HepG2 (cell line): ENCODE data around the gene OMA1. TPM values are rescaled to one million over a fixed set of nuclear protein-coding genes. Genes with fewer than 3 reads are reported as not detected.

Source experiments
- ATAC-seq: fragments of 200-7000 bp; cut with Tn5 transposase; 3 replicates; pipeline ENCODE4 v1.9.1; 2020; ENCODE audit warnings: mild to moderate bottlenecking, moderate library complexity
- BruUV-seq: library from RNA; stranded (reverse); fragments of 400-500 nt; replicated peaks from 2 replicates; lab custom pipeline; 2021; lab: Mats Ljungman, UMichigan
- CTCF ChIA-PET: fragments of 300-600 bp; formaldehyde crosslinking; extraction: SDS; loops from one replicate; lab custom pipeline; 2021; ENCODE audit warnings: low total read pairs, inconsistent platforms, low intra/inter-chr PET ratio; lab: Yijun Ruan, JAX
- POLR2A ChIA-PET: fragments of 350-600 bp; sonication (Branson Sonifier 250); formaldehyde crosslinking; loops from one replicate; lab custom pipeline; 2020; ENCODE audit warnings: antibody characterized with exemption, inconsistent platforms; lab: Yijun Ruan, JAX
- DNase-seq: peaks from one replicate; pipeline ENCODE4 v3.0.0-alpha.2; 2015; ENCODE audit warnings: low spot score
- FAIRE-seq: peaks from 3 replicates; lab custom pipeline; 2011; peaks lifted over from hg19 to GRCh38; lab: Jason Lieb, UNC
- H2AFZ ChIP-seq: one replicate; pipeline ENCODE4 v1.6.1; 2011; ENCODE audit warnings: low read length, inconsistent platforms
- H3K27ac ChIP-seq: fragments of 300-600 bp; 3 replicates; pipeline ENCODE4 v1.8.0; 2011; ENCODE audit warnings: mixed run types, mild to moderate bottlenecking, mixed read lengths, low read length, inconsistent platforms; ENCODE audit not compliant: insufficient read depth; ENCODE audit errors: extremely low read length
- H3K27me3 ChIP-seq, 2 experiments: fragments of 200-600 bp in 1 of 2; 2 replicates in 1 of 2; 3 replicates in 1 of 2; pipeline versions ENCODE4 v1.6.0 to v1.8.0; 2011; ENCODE audit warnings: low read length in 2 of 2, mild to moderate bottlenecking in 2 of 2, moderate library complexity in 2 of 2, inconsistent platforms in 1 of 2; ENCODE audit not compliant: insufficient read depth in 2 of 2, control insufficient read depth in 1 of 2
- H3K36me3 ChIP-seq, 2 experiments: fragments of 200-600 bp in 1 of 2; replicated peaks in 1 of 2; 2 replicates in 1 of 2; 3 replicates in 1 of 2; pipeline versions ENCODE4 v1.5.1 to v1.8.0; 2011; ENCODE audit warnings: low read length in 2 of 2, inconsistent platforms in 1 of 2; ENCODE audit not compliant: insufficient read depth in 2 of 2, control insufficient read depth in 1 of 2
- H3K4me1 ChIP-seq: 2 replicates; pipeline ENCODE4 v1.5.1; 2012; ENCODE audit warnings: low read length, inconsistent platforms; ENCODE audit not compliant: insufficient read depth
- H3K4me2 ChIP-seq: 2 replicates; pipeline ENCODE4 v1.6.0; 2011; ENCODE audit warnings: low read depth, low read length, inconsistent platforms
- H3K4me3 ChIP-seq, 3 experiments: fragments of 200-600 bp in 1 of 3; sonication (generic), shearing (Covaris generic) in 1 of 3; replicated peaks in 1 of 3; 2 replicates each; pipeline ENCODE4 v1.5.1; 2011 to 2016; ENCODE audit warnings: low read length in 3 of 3, inconsistent platforms in 2 of 3, low read depth in 2 of 3, mild to moderate bottlenecking in 2 of 3, control low read depth in 1 of 3, mixed read lengths in 1 of 3; ENCODE audit not compliant: insufficient read depth in 1 of 3
- H3K79me2 ChIP-seq: one replicate; pipeline ENCODE4 v1.6.1; 2011; ENCODE audit warnings: low read length, inconsistent platforms; ENCODE audit not compliant: insufficient read depth
- H3K9ac ChIP-seq: 2 replicates; pipeline ENCODE4 v1.6.0; 2011; ENCODE audit warnings: mild to moderate bottlenecking, low read depth, low read length, inconsistent platforms; ENCODE audit not compliant: insufficient read depth
- H3K9me3 ChIP-seq: 2 replicates; pipeline ENCODE4 v1.5.1; 2012; ENCODE audit warnings: mild to moderate bottlenecking, low read length
- H4K20me1 ChIP-seq: 2 replicates; pipeline ENCODE4 v1.6.0; 2011; ENCODE audit warnings: inconsistent platforms, mild to moderate bottlenecking, low read length, moderate library complexity; ENCODE audit not compliant: insufficient read depth
- BCLAF1 ChIP-seq: fragments of 450-650 bp; IDR thresholded peaks from 2 replicates; pipeline ENCODE4 v1.6.1; 2017; ENCODE audit warnings: mild to moderate bottlenecking
- MTA3 ChIP-seq: sonication (generic); formaldehyde crosslinking; IDR thresholded peaks from 2 replicates; pipeline ENCODE4 v1.4.0; 2020; ENCODE audit warnings: missing genetic modification reagents
- PHF20 ChIP-seq: sonication (generic); formaldehyde crosslinking; IDR thresholded peaks from 2 replicates; pipeline ENCODE4 v1.5.0; 2020; ENCODE audit warnings: mild to moderate bottlenecking, missing genetic modification reagents
- PRDM4 ChIP-seq: sonication (generic); formaldehyde crosslinking; IDR thresholded peaks from 2 replicates; pipeline ENCODE4 v1.9.0; 2021; ENCODE audit warnings: missing genetic modification reagents, borderline replicate concordance
- TGIF2 ChIP-seq: IDR thresholded peaks from 2 replicates; pipeline ENCODE4 v1.6.1; 2016; ENCODE audit warnings: control low read depth, missing compliant biosample characterization
- ZBTB20 ChIP-seq: sonication (generic); formaldehyde crosslinking; IDR thresholded peaks from 2 replicates; pipeline ENCODE4 v1.8.1; 2023; ENCODE audit warnings: missing genetic modification reagents, low read depth, mild to moderate bottlenecking, borderline replicate concordance
- ZMAT3 ChIP-seq: sonication (generic); formaldehyde crosslinking; conservative IDR thresholded peaks from 2 replicates; pipeline ENCODE4 v1.7.0; 2021; ENCODE audit warnings: missing genetic modification reagents
- ZNF564 ChIP-seq: sonication (generic); formaldehyde crosslinking; IDR thresholded peaks from 2 replicates; pipeline ENCODE4 v1.8.1; 2023; ENCODE audit warnings: mild to moderate bottlenecking, missing genetic modification reagents
- ZSCAN9 ChIP-seq: IDR thresholded peaks from 2 replicates; pipeline ENCODE4 v1.6.1; 2016; ENCODE audit warnings: borderline replicate concordance
- WGBS: methylation state at CpG from one replicate; pipeline ENCODE4 v1.1.6; 2017; ENCODE audit warnings: low lambda C conversion rate; 5-methylcytosine and 5-hydroxymethylcytosine counted together
- in situ Hi-C: cut with HindIII; loops from 2 replicates; pipeline ENCODE4 v1.10.0; 2017; ENCODE audit warnings: low pct_unique_long_range_greater_than_20kb; ENCODE audit not compliant: extremely low pct_ligation_motif_present
- intact Hi-C: fragments of 100-400 bp; cut with micrococcal nuclease; formaldehyde crosslinking; loops from one replicate; pipeline ENCODE4 v1.10.0; 2022; ENCODE audit not compliant: unreplicated experiment
- polyA plus RNA-seq, 8 experiments: library from polyadenylated mRNA; depleted of rRNA in 3 of 8; stranded (reverse) in 7 of 8; unstranded in 1 of 8; fragments of >200 nt; fragmentation: Illumina TruSeq in 4 of 8; extraction: Trizol in 4 of 8; gene quantifications; 2 replicates each; pipeline versions ENCODE4 v1.2.1 to v1.2.3, GENCODE V29; 2011 to 2016; ENCODE audit warnings: low read depth in 4 of 8, missing spikeins in 1 of 8, mixed read lengths in 1 of 8; ENCODE audit not compliant: insufficient read depth in 1 of 8
- total RNA-seq, 5 experiments: library from RNA; depleted of rRNA; stranded (reverse); fragments of >200 nt; fragmentation: Illumina TruSeq; extraction: Trizol; gene quantifications; 2 replicates each; pipeline ENCODE4 v1.2.3, GENCODE V29; 2016; ENCODE audit warnings: low read depth in 1 of 5

Gene OMA1
- total and polyA plus RNA-seq, 2 of the 13 experiments (the other 11 are each of a cell fraction or from before 2014, with no cell fraction given) = 7.0 to 26.9 TPM

GRCh38 chr1:58456470-58456869 is 90.1 kb downstream of the OMA1 start:
- H3K9me3 ChIP-seq = no peaks in the 10 kb centered on the region
- H3K27ac ChIP-seq = no peak overlapping the region
- ATAC-seq = no peak
- POLR2A ChIA-PET = no interaction called here
- no peak overlapping the region for H3K4me3 ChIP-seq
- no peaks in the 10 kb centered on the region for H3K36me3 ChIP-seq
- no peaks in the 10 kb centered on the region for H4K20me1 ChIP-seq
- TF ChIP-seq ZBTB20 (CRISPR knock-in tag) = no peak
- no peak for TF ChIP-seq ZMAT3
- TF ChIP-seq PRDM4 (CRISPR knock-in tag) = no peak
- no peak for TF ChIP-seq MTA3 (CRISPR knock-in tag)
- no peak for TF ChIP-seq TGIF2 (CRISPR knock-in tag)
- no peak for TF ChIP-seq ZNF564
- no peak for TF ChIP-seq ZSCAN9
- no peak for TF ChIP-seq BCLAF1
- no peak for TF ChIP-seq PHF20
- no peaks in the 10 kb centered on the region for H3K79me2 ChIP-seq
- CTCF ChIA-PET = no interaction called here
- in situ Hi-C loops (no loop called here), intact Hi-C loops (no loop called here)
- FAIRE-seq = no peak
- peaks cover 43% of the 10 kb centered on the region for H3K4me1 ChIP-seq
- WGBS = 36% methylated on average over 3 of the region's 3 CpGs
- BruUV-seq = no TSS peak
- no peak overlapping the region for H2AFZ ChIP-seq
- H3K27me3 ChIP-seq = no peaks in the 10 kb centered on the region
- H3K4me2 ChIP-seq = no peak overlapping the region
- no peak for DNase-seq
- no peak overlapping the region for H3K9ac ChIP-seq
